Tibial nerve (tissue), 4 donors: ENCODE data around the gene BCAN. TPM values are rescaled to one million over a fixed set of nuclear protein-coding genes. Genes with fewer than 3 reads are reported as not detected.

Source experiments
- DNase-seq, 2 donors: peaks; one replicate each; pipeline ENCODE4 v3.0.0-alpha.2; 2019; ENCODE audit warnings: low spot score in 2 of 2
- H3K27ac ChIP-seq, 4 donors: fragments of 200-600 bp; sonication (generic) in 3 of 4; one replicate each; pipeline ENCODE4 v1.5.1; 2017 to 2019; ENCODE audit warnings: mild to moderate bottlenecking in 1 of 4
- H3K27me3 ChIP-seq, 2 donors: fragments of 200-600 bp; sonication (generic) in 1 of 2; one replicate each; pipeline versions ENCODE4 v1.5.1 to v1.6.0; 2017 to 2019
- H3K36me3 ChIP-seq, 3 donors: fragments of 200-600 bp; sonication (generic); one replicate each; pipeline ENCODE4 v1.5.1; 2018 to 2019
- H3K4me1 ChIP-seq, 4 donors: fragments of 200-600 bp; sonication (generic) in 3 of 4; one replicate each; pipeline ENCODE4 v1.5.1; 2017 to 2019
- H3K4me3 ChIP-seq, 4 donors: fragments of 200-600 bp; sonication (generic) in 3 of 4; one replicate each; pipeline ENCODE4 v1.5.1; 2017 to 2019; ENCODE audit warnings: mild to moderate bottlenecking in 1 of 4, moderate library complexity in 1 of 4
- H3K9me3 ChIP-seq, 4 donors: fragments of 200-600 bp; sonication (generic) in 3 of 4; one replicate each; pipeline ENCODE4 v1.5.1; 2017 to 2019
- CTCF ChIP-seq, 5 experiments: fragments of 200-600 bp in 3 of 5; fragments of 450-650 bp in 2 of 5; sonication (generic) in 3 of 5; IDR thresholded peaks; one replicate each; pipeline ENCODE4 v1.5.1; 2016 to 2019; ENCODE audit warnings: antibody characterized with exemption in 5 of 5, mild to moderate bottlenecking in 3 of 5, moderate library complexity in 2 of 5
- EP300 ChIP-seq, 2 donors: sonication (generic); formaldehyde crosslinking; IDR thresholded peaks; one replicate each; pipeline ENCODE4 v1.6.1; 2017; ENCODE audit warnings: antibody characterized with exemption in 2 of 2, mild to moderate bottlenecking in 1 of 2
- POLR2A ChIP-seq, 2 donors: fragments of 450-650 bp; IDR thresholded peaks; one replicate each; pipeline ENCODE4 v1.6.1; 2017; ENCODE audit warnings: antibody characterized with exemption in 2 of 2, mild to moderate bottlenecking in 2 of 2, moderate library complexity in 2 of 2
- WGBS, 2 donors: methylation state at CpG; one replicate each; pipeline ENCODE4 v1.1.5; 2018; 5-methylcytosine and 5-hydroxymethylcytosine counted together
- total RNA-seq, 4 donors: library from RNA; depleted of rRNA; stranded (reverse); fragments of >200 nt; gene quantifications; one replicate each; pipeline ENCODE4 v1.1.0, GENCODE V29; 2016

Gene BCAN
- not detected for total RNA-seq

- Histone ChIP-seq H3K36me3 (no peaks in the 10 kb centered on the region), H3K27me3 (peaks cover 0 to 98% of the 10 kb centered on the region in 2 donors), H3K9me3 (no peaks in the 10 kb centered on the region), H3K4me1 (peaks cover 0 to 14% (median 6%) of the 10 kb centered on the region in 4 donors), H3K4me3 (peak within 1 kb of the TSS; percentile 1 to 46 (median 16)), H3K27ac (no peak within 1 kb of the TSS)
- TF ChIP-seq POLR2A (IDR thresholded peaks at IDR 0.05) (no peak), EP300 (IDR thresholded peaks at IDR 0.05) (no peak), CTCF (IDR thresholded peaks at IDR 0.05) (no peak)
- WGBS, 2 donors: 1 to 2% methylated on average over 16 to 32 of the region's 46 CpGs
- DNase-seq: no peak
Observed at GRCh38 chr1:156641761-156642264, at the start of gene BCAN. TSS of gene BCAN (plus strand) at chr1:156642117. CDS start at chr1:156646055, 3,938 bp downstream.

GRCh38 chr1:156592158-156592909, 49.6 kb upstream of the BCAN start:
- peak overlapping the region; percentile 72 to 90 (median 87) for H3K27ac ChIP-seq
- TF ChIP-seq CTCF (IDR thresholded peaks at IDR 0.05) (no peak), POLR2A (IDR thresholded peaks at IDR 0.05) (no peak), EP300 (IDR thresholded peaks at IDR 0.05) (no peak)
- peak overlapping the region; percentile 66 to 92 (median 71) for H3K4me3 ChIP-seq
- no peaks in the 10 kb centered on the region for H3K9me3 ChIP-seq
- H3K27me3 ChIP-seq: no peaks in the 10 kb centered on the region
- WGBS, 2 donors: 42 to 47% methylated on average over 15 to 16 of the region's 16 CpGs
- peaks cover 0 to 46% (median 9%) of the 10 kb centered on the region in 3 donors for H3K36me3 ChIP-seq
- DNase-seq: no peak
- peaks cover 0 to 17% (median 10%) of the 10 kb centered on the region in 4 donors for H3K4me1 ChIP-seq

GRCh38 chr1:156592910-156593660, 48.8 kb upstream of the BCAN start:
- no peaks in the 10 kb centered on the region for H3K27me3 ChIP-seq
- DNase-seq: no peak
- no peaks in the 10 kb centered on the region for H3K9me3 ChIP-seq
- H3K36me3 ChIP-seq: peaks cover 0 to 53% (median 9%) of the 10 kb centered on the region in 3 donors
- 71 to 76% methylated on average over 8 of the region's 8 CpGs for WGBS, 2 donors
- TF ChIP-seq CTCF (IDR thresholded peaks at IDR 0.05) (no peak), EP300 (IDR thresholded peaks at IDR 0.05) (no peak), POLR2A (IDR thresholded peaks at IDR 0.05) (no peak)
- H3K4me1 ChIP-seq: peaks cover 0 to 17% (median 10%) of the 10 kb centered on the region in 4 donors
- H3K4me3 ChIP-seq: no peak overlapping the region
- H3K27ac ChIP-seq: peak overlapping the region in 1 of 4 donors; percentile 90

GRCh38 chr1:156593661-156593989, 48.3 kb upstream of the BCAN start:
- DNase-seq: no peak
- H3K4me3 ChIP-seq: no peak overlapping the region
- H3K4me1 ChIP-seq: peaks cover 0 to 17% (median 10%) of the 10 kb centered on the region in 4 donors
- no peaks in the 10 kb centered on the region for H3K9me3 ChIP-seq
- WGBS, 2 donors: 86% methylated on average over 8 of the region's 8 CpGs
- H3K27me3 ChIP-seq: no peaks in the 10 kb centered on the region
- H3K36me3 ChIP-seq: peaks cover 0 to 59% (median 9%) of the 10 kb centered on the region in 3 donors
- TF ChIP-seq CTCF (IDR thresholded peaks at IDR 0.05): no peak
- TF ChIP-seq EP300 (IDR thresholded peaks at IDR 0.05): no peak
- no peak for TF ChIP-seq POLR2A (IDR thresholded peaks at IDR 0.05)
- no peak overlapping the region for H3K27ac ChIP-seq

GRCh38 chr1:156594190-156594589, 47.7 kb upstream of the BCAN start:
- Histone ChIP-seq H3K4me1 (peaks cover 0 to 17% (median 10%) of the 10 kb centered on the region in 4 donors), H3K4me3 (no peak overlapping the region), H3K27ac (no peak overlapping the region), H3K27me3 (no peaks in the 10 kb centered on the region), H3K36me3 (peaks cover 0 to 64% (median 9%) of the 10 kb centered on the region in 3 donors), H3K9me3 (no peaks in the 10 kb centered on the region)
- DNase-seq: no peak
- no peak for TF ChIP-seq EP300 (IDR thresholded peaks at IDR 0.05)
- TF ChIP-seq POLR2A (IDR thresholded peaks at IDR 0.05): no peak
- TF ChIP-seq CTCF (IDR thresholded peaks at IDR 0.05): no peak
- WGBS, 2 donors: 64 to 69% methylated on average over 3 of the region's 3 CpGs
